Measurements from ENCODE around the gene GRHL1. TPM values are rescaled to one million over a fixed set of nuclear protein-coding genes. Genes with fewer than 3 reads are reported as not detected.

The GRHL1 gene
- total RNA-seq, 2 donors from 2014 or later: 0.41 to 9.5 TPM

DNA sequence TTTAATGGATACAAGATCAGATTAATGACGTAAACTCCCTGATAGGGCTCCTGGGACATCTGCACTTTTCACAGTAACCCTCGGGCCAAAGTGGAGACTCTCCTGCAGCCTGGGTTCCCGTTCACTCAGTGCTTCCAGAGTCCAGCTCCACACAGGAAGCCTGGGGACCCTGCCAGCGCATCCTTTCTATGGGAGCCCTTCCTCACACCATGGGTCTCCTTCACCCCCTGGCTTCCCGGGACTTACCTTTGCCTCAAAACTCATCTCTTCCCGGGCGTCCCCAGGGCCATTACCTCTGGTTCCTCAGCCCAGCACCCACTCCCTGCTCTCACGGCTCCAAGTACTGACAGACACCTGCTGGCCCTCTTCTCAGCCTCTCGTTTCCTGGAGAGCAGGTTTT lies 51.2 kb downstream of the GRHL1 start:
- TF ChIP-seq, protein P1, sequence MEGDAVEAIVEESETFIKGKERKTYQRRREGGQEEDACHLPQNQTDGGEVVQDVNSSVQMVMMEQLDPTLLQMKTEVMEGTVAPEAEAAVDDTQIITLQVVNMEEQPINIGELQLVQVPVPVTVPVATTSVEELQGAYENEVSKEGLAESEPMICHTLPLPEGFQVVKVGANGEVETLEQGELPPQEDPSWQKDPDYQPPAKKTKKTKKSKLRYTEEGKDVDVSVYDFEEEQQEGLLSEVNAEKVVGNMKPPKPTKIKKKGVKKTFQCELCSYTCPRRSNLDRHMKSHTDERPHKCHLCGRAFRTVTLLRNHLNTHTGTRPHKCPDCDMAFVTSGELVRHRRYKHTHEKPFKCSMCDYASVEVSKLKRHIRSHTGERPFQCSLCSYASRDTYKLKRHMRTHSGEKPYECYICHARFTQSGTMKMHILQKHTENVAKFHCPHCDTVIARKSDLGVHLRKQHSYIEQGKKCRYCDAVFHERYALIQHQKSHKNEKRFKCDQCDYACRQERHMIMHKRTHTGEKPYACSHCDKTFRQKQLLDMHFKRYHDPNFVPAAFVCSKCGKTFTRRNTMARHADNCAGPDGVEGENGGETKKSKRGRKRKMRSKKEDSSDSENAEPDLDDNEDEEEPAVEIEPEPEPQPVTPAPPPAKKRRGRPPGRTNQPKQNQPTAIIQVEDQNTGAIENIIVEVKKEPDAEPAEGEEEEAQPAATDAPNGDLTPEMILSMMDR (IDR thresholded peaks at IDR 0.05): no peak
- H3K27ac ChIP-seq: no peak overlapping the region
- no peak for ATAC-seq (ENCODE audit: insufficient number of reproducible peaks, low FRiP score, low read depth)
- H3K4me1 ChIP-seq (ENCODE audit: control insufficient read depth in 1 of 2, low read depth in 2 of 2): peaks cover 0 to 18% of the 10 kb centered on the region in 2 donors
- no peaks in the 10 kb centered on the region for H3K36me3 ChIP-seq
- no peaks in the 10 kb centered on the region for H3K27me3 ChIP-seq (replicated peaks; ENCODE audit: insufficient read depth)
- no peak overlapping the region for H3K4me3 ChIP-seq
- H3K9me3 ChIP-seq: no peaks in the 10 kb centered on the region
- DNase-seq (ENCODE audit: low spot score): no peak

- DNase-seq (ENCODE audit: low spot score): no peak
- TF ChIP-seq, protein P1 (IDR thresholded peaks at IDR 0.05): no peak
Observed at GRCh38 chr2:10003206-10004125, 52.0 kb downstream of the GRHL1 start.

DNA sequence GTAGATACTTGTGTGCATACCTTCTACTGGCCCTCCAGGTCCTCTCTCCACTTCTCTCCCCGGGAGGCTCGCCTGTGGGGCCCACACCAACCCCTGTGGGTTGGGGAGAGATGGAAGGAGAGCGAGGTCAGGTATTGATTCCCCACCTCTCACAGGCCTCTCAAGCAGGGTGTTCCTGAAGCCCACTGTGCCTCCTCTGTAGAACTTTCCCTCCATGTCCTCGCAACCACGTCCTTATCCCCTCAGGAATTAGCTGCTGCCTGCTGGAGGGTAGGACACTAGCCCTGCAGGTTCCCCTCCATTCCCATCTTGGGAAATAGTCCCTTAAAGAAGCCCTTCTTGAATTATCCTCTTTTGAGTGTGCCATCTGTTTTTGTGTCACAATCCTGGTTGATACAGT lies 52.9 kb downstream of the GRHL1 start:
- no peaks in the 10 kb centered on the region for H3K36me3 ChIP-seq
- no peaks in the 10 kb centered on the region for H3K9me3 ChIP-seq
- peaks cover 3 to 35% of the 10 kb centered on the region in 2 donors for H3K4me1 ChIP-seq (ENCODE audit: control insufficient read depth in 1 of 2, low read depth in 2 of 2)
- H3K27me3 ChIP-seq (replicated peaks; ENCODE audit: insufficient read depth): no peaks in the 10 kb centered on the region
- TF ChIP-seq, protein P1 (IDR thresholded peaks at IDR 0.05): no peak
- no peak overlapping the region for H3K4me3 ChIP-seq
- H3K27ac ChIP-seq: no peak overlapping the region
- ATAC-seq (ENCODE audit: insufficient number of reproducible peaks, low FRiP score, low read depth) (no peak), DNase-seq (ENCODE audit: low spot score) (no peak)

More at GRCh38 chr2:10003206-10004125, 52.0 kb downstream of the GRHL1 start:
- H3K36me3 ChIP-seq: no peaks in the 10 kb centered on the region
- H3K27ac ChIP-seq: no peak overlapping the region
- H3K27me3 ChIP-seq (replicated peaks; ENCODE audit: insufficient read depth): no peaks in the 10 kb centered on the region
- no peak for ATAC-seq (ENCODE audit: insufficient number of reproducible peaks, low FRiP score, low read depth)
- H3K4me1 ChIP-seq (ENCODE audit: control insufficient read depth in 1 of 2, low read depth in 2 of 2): peaks cover 0 to 26% of the 10 kb centered on the region in 2 donors
- no peak overlapping the region for H3K4me3 ChIP-seq
- no peaks in the 10 kb centered on the region for H3K9me3 ChIP-seq

DNA sequence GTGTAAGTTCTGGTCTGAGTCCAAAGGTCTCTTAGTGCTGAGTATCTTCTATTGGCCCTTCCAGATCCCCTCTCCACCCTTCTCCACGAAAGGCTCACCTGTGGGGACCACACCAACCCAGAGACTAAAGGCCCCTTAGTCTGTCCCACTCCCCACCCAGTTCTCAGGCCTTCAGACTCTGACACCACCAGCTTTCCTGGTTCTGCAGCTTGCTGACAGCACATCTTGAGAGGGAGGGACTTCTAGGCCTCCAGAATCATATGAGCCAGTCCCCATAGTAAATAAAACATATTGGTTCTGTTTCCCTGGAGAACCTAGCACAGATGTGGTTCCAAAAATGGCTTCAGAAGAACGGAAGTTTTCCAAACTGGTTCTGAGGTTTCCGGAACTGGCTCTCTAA lies 53.3 kb downstream of the GRHL1 start:
- no peak for DNase-seq (ENCODE audit: low spot score)
- Histone ChIP-seq H3K9me3 (no peaks in the 10 kb centered on the region), H3K36me3 (no peaks in the 10 kb centered on the region), H3K4me3 (no peak overlapping the region), H3K4me1 (ENCODE audit: control insufficient read depth in 1 of 2, low read depth in 2 of 2) (peaks cover 7 to 40% of the 10 kb centered on the region in 2 donors), H3K27ac (no peak overlapping the region), H3K27me3 (replicated peaks; ENCODE audit: insufficient read depth) (no peaks in the 10 kb centered on the region)
- no peak for ATAC-seq (ENCODE audit: insufficient number of reproducible peaks, low FRiP score, low read depth)
- TF ChIP-seq, protein P1 (IDR thresholded peaks at IDR 0.05): no peak

GRCh38 chr2:10005461-10006235 lies 54.2 kb downstream of the GRHL1 start:
- DNase-seq (ENCODE audit: low spot score): no peak
- no peak overlapping the region for H3K4me3 ChIP-seq

More at GRCh38 chr2:10005461-10006235, 54.2 kb downstream of the GRHL1 start:
- Histone ChIP-seq H3K27ac (no peak overlapping the region), H3K27me3 (replicated peaks; ENCODE audit: insufficient read depth) (no peaks in the 10 kb centered on the region), H3K9me3 (no peaks in the 10 kb centered on the region), H3K4me1 (ENCODE audit: control insufficient read depth in 1 of 2, low read depth in 2 of 2) (peaks cover 12 to 48% of the 10 kb centered on the region in 2 donors), H3K36me3 (no peaks in the 10 kb centered on the region)
- no peak for ATAC-seq (ENCODE audit: insufficient number of reproducible peaks, low FRiP score, low read depth)
- TF ChIP-seq, protein P1 (IDR thresholded peaks at IDR 0.05): no peak

Data from thoracic aorta (tissue), 2 donors.